Mammary epithelial cell (primary cell): ENCODE results near the gene GABRR3.

Experiments
- EZH2 ChIP-seq: IDR thresholded peaks from 2 replicates; pipeline ENCODE4 v1.6.1; 2012; ENCODE audit warnings: low read length, inconsistent platforms, borderline replicate concordance
- TF ChIP-seq, protein P1 (sequence below), 2 donors: IDR thresholded peaks in 1 of 2; conservative IDR thresholded peaks in 1 of 2; 2 replicates each; pipeline ENCODE4 v1.5.1; 2011 to 2012; ENCODE audit warnings: inconsistent platforms in 2 of 2, low read length in 2 of 2, mild to moderate bottlenecking in 2 of 2, control low read depth in 1 of 2, low read depth in 1 of 2; ENCODE audit not compliant: insufficient read depth in 1 of 2; ENCODE audit errors: extremely low read depth in 1 of 2

DNA sequence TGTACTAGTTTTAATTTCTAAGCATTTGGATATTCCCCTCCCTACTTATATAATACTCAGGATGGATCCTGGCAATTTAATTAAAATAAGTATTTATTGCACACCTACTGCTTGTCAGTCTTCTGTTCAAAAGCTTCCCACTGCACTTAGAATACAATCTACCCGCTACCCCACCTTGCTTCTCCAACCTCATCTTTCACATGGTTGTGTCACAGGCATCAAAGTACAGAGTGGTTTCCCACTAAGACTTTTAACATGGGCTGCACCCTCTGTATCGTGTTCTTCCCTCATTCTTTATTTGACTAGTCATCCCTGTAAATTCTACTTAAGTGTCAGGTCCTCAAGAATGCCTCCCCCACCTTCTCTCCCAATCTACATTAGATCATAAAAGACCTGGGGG is 97.9 kb downstream of the GABRR3 start:
- TF ChIP-seq, protein P1, sequence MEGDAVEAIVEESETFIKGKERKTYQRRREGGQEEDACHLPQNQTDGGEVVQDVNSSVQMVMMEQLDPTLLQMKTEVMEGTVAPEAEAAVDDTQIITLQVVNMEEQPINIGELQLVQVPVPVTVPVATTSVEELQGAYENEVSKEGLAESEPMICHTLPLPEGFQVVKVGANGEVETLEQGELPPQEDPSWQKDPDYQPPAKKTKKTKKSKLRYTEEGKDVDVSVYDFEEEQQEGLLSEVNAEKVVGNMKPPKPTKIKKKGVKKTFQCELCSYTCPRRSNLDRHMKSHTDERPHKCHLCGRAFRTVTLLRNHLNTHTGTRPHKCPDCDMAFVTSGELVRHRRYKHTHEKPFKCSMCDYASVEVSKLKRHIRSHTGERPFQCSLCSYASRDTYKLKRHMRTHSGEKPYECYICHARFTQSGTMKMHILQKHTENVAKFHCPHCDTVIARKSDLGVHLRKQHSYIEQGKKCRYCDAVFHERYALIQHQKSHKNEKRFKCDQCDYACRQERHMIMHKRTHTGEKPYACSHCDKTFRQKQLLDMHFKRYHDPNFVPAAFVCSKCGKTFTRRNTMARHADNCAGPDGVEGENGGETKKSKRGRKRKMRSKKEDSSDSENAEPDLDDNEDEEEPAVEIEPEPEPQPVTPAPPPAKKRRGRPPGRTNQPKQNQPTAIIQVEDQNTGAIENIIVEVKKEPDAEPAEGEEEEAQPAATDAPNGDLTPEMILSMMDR (conservative IDR thresholded peaks at IDR 0.05 in 1 of 2, IDR thresholded peaks at IDR 0.05 in 1 of 2; ENCODE audit: extremely low read depth in 1 of 2, insufficient read depth in 1 of 2, low read depth in 1 of 2, low read length in 2 of 2) = no peak
- no peak for TF ChIP-seq EZH2
